ENCODE measurements around the gene ARHGEF17.

Gene ARHGEF17

GRCh38 chr11:73294604-73295003 is 13.5 kb upstream of the ARHGEF17 start:
- Histone ChIP-seq H3K4me3 (ENCODE audit: low read length) (no peak overlapping the region), H3K27me3 (replicated peaks; ENCODE audit: insufficient read depth, low read length) (no peaks in the 10 kb centered on the region), H3K79me2 (ENCODE audit: low read length) (no peaks in the 10 kb centered on the region), H3K36me3 (replicated peaks; ENCODE audit: insufficient read depth, low read length) (no peaks in the 10 kb centered on the region), H3K9ac (ENCODE audit: low read length) (no peak overlapping the region), H3F3A (ENCODE audit: insufficient read depth, low read length) (no peaks in the 10 kb centered on the region), H3K27ac (ENCODE audit: low read length) (no peak overlapping the region), H3K4me1 (ENCODE audit: low read length) (0 out of 2 replicates have a peak, but pooled peaks cover 2% of the 10 kb centered on the region), H4K20me1 (ENCODE audit: insufficient read depth, low read length) (no peaks in the 10 kb centered on the region), H3K9me3 (replicated peaks; ENCODE audit: insufficient read depth, low read length) (no peaks in the 10 kb centered on the region), H3K4me2 (ENCODE audit: low read depth, low read length) (no peak overlapping the region), H2AFZ (ENCODE audit: low read length) (no peak overlapping the region), H3K9me2 (replicated peaks; ENCODE audit: insufficient read depth, low read length) (no peaks in the 10 kb centered on the region)
- TF ChIP-seq EZH2 (optimal IDR thresholded peaks at IDR 0.05; ENCODE audit: low read depth, low read length) = no peak
- no peak for TF ChIP-seq CTCF (IDR thresholded peaks at IDR 0.05; ENCODE audit: low read length)
- no peak for TF ChIP-seq EZH2phosphoT487 (IDR thresholded peaks at IDR 0.05; ENCODE audit: low read length)
- DNase-seq = no peak

GRCh38 chr11:73295241-73295995 is 12.7 kb upstream of the ARHGEF17 start:
- Histone ChIP-seq H3K4me3 (ENCODE audit: low read length) (no peak overlapping the region), H3K27ac (ENCODE audit: low read length) (no peak overlapping the region), H3K4me1 (ENCODE audit: low read length) (0 out of 2 replicates have a peak, but pooled peaks cover 2% of the 10 kb centered on the region), H3K9me3 (replicated peaks; ENCODE audit: insufficient read depth, low read length) (no peaks in the 10 kb centered on the region), H4K20me1 (ENCODE audit: insufficient read depth, low read length) (no peaks in the 10 kb centered on the region), H3F3A (ENCODE audit: insufficient read depth, low read length) (no peaks in the 10 kb centered on the region), H3K9me2 (replicated peaks; ENCODE audit: insufficient read depth, low read length) (no peaks in the 10 kb centered on the region), H3K36me3 (replicated peaks; ENCODE audit: insufficient read depth, low read length) (no peaks in the 10 kb centered on the region), H3K9ac (ENCODE audit: low read length) (no peak overlapping the region), H3K27me3 (replicated peaks; ENCODE audit: insufficient read depth, low read length) (no peaks in the 10 kb centered on the region), H2AFZ (ENCODE audit: low read length) (0 out of 2 replicates have a peak overlapping the region, but pooled peaks have one; percentile 22), H3K4me2 (ENCODE audit: low read depth, low read length) (no peak overlapping the region), H3K79me2 (ENCODE audit: low read length) (no peaks in the 10 kb centered on the region)
- peak; percentile 75 for DNase-seq
- TF ChIP-seq CTCF (IDR thresholded peaks at IDR 0.05; ENCODE audit: low read length) = peak; percentile 98
- no peak for TF ChIP-seq EZH2phosphoT487 (IDR thresholded peaks at IDR 0.05; ENCODE audit: low read length)
- TF ChIP-seq EZH2 (optimal IDR thresholded peaks at IDR 0.05; ENCODE audit: low read depth, low read length) = no peak

GRCh38 chr11:73295996-73296318 is 12.1 kb upstream of the ARHGEF17 start:
- 0 out of 2 replicates have a peak, but pooled peaks cover 2% of the 10 kb centered on the region for H3K4me1 ChIP-seq (ENCODE audit: low read length)
- no peaks in the 10 kb centered on the region for H3K36me3 ChIP-seq (replicated peaks; ENCODE audit: insufficient read depth, low read length)
- no peaks in the 10 kb centered on the region for H3K9me3 ChIP-seq (replicated peaks; ENCODE audit: insufficient read depth, low read length)
- H3K27me3 ChIP-seq (replicated peaks; ENCODE audit: insufficient read depth, low read length) = no peaks in the 10 kb centered on the region
- no peak overlapping the region for H3K4me2 ChIP-seq (ENCODE audit: low read depth, low read length)
- no peaks in the 10 kb centered on the region for H4K20me1 ChIP-seq (ENCODE audit: insufficient read depth, low read length)
- no peaks in the 10 kb centered on the region for H3K9me2 ChIP-seq (replicated peaks; ENCODE audit: insufficient read depth, low read length)
- no peak for DNase-seq
- no peak overlapping the region for H3K27ac ChIP-seq (ENCODE audit: low read length)
- H3F3A ChIP-seq (ENCODE audit: insufficient read depth, low read length) = no peaks in the 10 kb centered on the region
- no peak overlapping the region for H2AFZ ChIP-seq (ENCODE audit: low read length)
- no peaks in the 10 kb centered on the region for H3K79me2 ChIP-seq (ENCODE audit: low read length)
- TF ChIP-seq EZH2 (optimal IDR thresholded peaks at IDR 0.05; ENCODE audit: low read depth, low read length) (no peak), EZH2phosphoT487 (IDR thresholded peaks at IDR 0.05; ENCODE audit: low read length) (no peak), CTCF (IDR thresholded peaks at IDR 0.05; ENCODE audit: low read length) (no peak)
- H3K9ac ChIP-seq (ENCODE audit: low read length) = no peak overlapping the region
- no peak overlapping the region for H3K4me3 ChIP-seq (ENCODE audit: low read length)

All from MM.1S (cell line).